OCI-LY1 (cell line): ENCODE results near the gene KIRREL3.

ENCODE experiments used
- H2AFZ ChIP-seq: fragments of 200-600 bp; sonication (generic), shearing (Covaris generic); 2 replicates; pipeline ENCODE4 v1.6.0; 2014; ENCODE audit warnings: antibody characterized with exemption, mild to moderate bottlenecking, low read length
- H3F3A ChIP-seq: fragments of 200-600 bp; sonication (generic), shearing (Covaris generic); 2 replicates; pipeline ENCODE4 v1.6.0; 2014; ENCODE audit warnings: mild to moderate bottlenecking, antibody characterized with exemption, low read length, moderate library complexity; ENCODE audit not compliant: insufficient read depth
- H3K27ac ChIP-seq: fragments of 200-600 bp; sonication (generic); 2 replicates; pipeline ENCODE4 v1.5.1; 2014; ENCODE audit warnings: low read length, mixed run types, mild to moderate bottlenecking, low read depth; ENCODE audit not compliant: poor library complexity, severe bottlenecking
- H3K27me3 ChIP-seq: fragments of 200-600 bp; sonication (generic); 2 replicates; pipeline ENCODE4 v1.6.0; 2014; ENCODE audit warnings: antibody characterized with exemption, mild to moderate bottlenecking, low read length, moderate library complexity; ENCODE audit not compliant: insufficient read depth
- H3K36me3 ChIP-seq: fragments of 200-600 bp; sonication (generic); 2 replicates; pipeline ENCODE4 v1.6.1; 2014; ENCODE audit warnings: mild to moderate bottlenecking, antibody characterized with exemption, low read length, moderate library complexity, mixed read lengths; ENCODE audit not compliant: insufficient read depth
- H3K4me1 ChIP-seq: fragments of 200-600 bp; sonication (generic); 2 replicates; pipeline ENCODE4 v1.5.1; 2014; ENCODE audit warnings: mild to moderate bottlenecking, low read length, moderate library complexity; ENCODE audit not compliant: insufficient read depth, severe bottlenecking
- H3K4me2 ChIP-seq: fragments of 200-600 bp; sonication (generic), shearing (Covaris generic); 2 replicates; pipeline ENCODE4 v1.6.1; 2014; ENCODE audit warnings: low read length
- H3K4me3 ChIP-seq: fragments of 200-600 bp; sonication (generic); 2 replicates; pipeline ENCODE4 v1.5.1; 2014; ENCODE audit warnings: low read length, low read depth, mild to moderate bottlenecking, mixed read lengths; ENCODE audit not compliant: poor library complexity, severe bottlenecking
- H3K79me2 ChIP-seq: fragments of 200-600 bp; shearing (Covaris generic); 2 replicates; pipeline ENCODE4 v1.6.1; 2016; ENCODE audit warnings: mixed run types, low read length, mixed read lengths; ENCODE audit not compliant: insufficient read depth
- H3K9ac ChIP-seq: fragments of 200-600 bp; sonication (generic), shearing (Covaris generic); 2 replicates; pipeline ENCODE4 v1.6.1; 2014; ENCODE audit warnings: mild to moderate bottlenecking, low read length, mixed read lengths
- H3K9me2 ChIP-seq: fragments of 200-600 bp; sonication (generic), shearing (Covaris generic); 2 replicates; pipeline ENCODE4 v1.6.1; 2014; ENCODE audit warnings: low read depth, mild to moderate bottlenecking, low read length, mixed read lengths
- H3K9me3 ChIP-seq: fragments of 200-600 bp; shearing (Covaris generic); 2 replicates; pipeline ENCODE4 v1.6.1; 2014; ENCODE audit warnings: low read length, mixed read lengths
- H4K20me1 ChIP-seq: fragments of 200-600 bp; sonication (generic), shearing (Covaris generic); 2 replicates; pipeline ENCODE4 v1.6.0; 2016; ENCODE audit warnings: mild to moderate bottlenecking, low read length; ENCODE audit not compliant: insufficient read depth
- CTCF ChIP-seq: fragments of 200-600 bp; sonication (generic), shearing (Covaris generic); IDR thresholded peaks from 2 replicates; pipeline ENCODE4 v1.5.1; 2017; ENCODE audit warnings: mild to moderate bottlenecking, antibody characterized with exemption, low read length, moderate library complexity, mixed read lengths
- EZH2 ChIP-seq: fragments of 200-600 bp; sonication (generic), shearing (Covaris generic); IDR thresholded peaks from 2 replicates; pipeline ENCODE4 v1.8.0; 2017; ENCODE audit warnings: borderline replicate concordance, mixed run types, mild to moderate bottlenecking, antibody characterized with exemption, low read length, moderate library complexity, mixed read lengths

KIRREL3 gene

GRCh38 chr11:126993599-126993998 lies 7.0 kb downstream of the KIRREL3 start:
- Histone ChIP-seq H3K4me3 (no peak overlapping the region), H3K9me2 (no peaks in the 10 kb centered on the region), H3K4me2 (no peak overlapping the region), H3K9me3 (no peaks in the 10 kb centered on the region), H3K79me2 (no peaks in the 10 kb centered on the region), H2AFZ (no peak overlapping the region), H3K4me1 (no peaks in the 10 kb centered on the region), H3K27ac (no peak overlapping the region), H3K9ac (no peak overlapping the region), H4K20me1 (no peaks in the 10 kb centered on the region), H3K27me3 (no peaks in the 10 kb centered on the region), H3K36me3 (no peaks in the 10 kb centered on the region), H3F3A (no peaks in the 10 kb centered on the region)
- TF ChIP-seq EZH2 (no peak), CTCF (no peak)

- H2AFZ ChIP-seq, result no peak overlapping the region
- H3K9me2 ChIP-seq, result no peaks in the 10 kb centered on the region
- H3K4me1 ChIP-seq, result no peaks in the 10 kb centered on the region
- H4K20me1 ChIP-seq, result no peaks in the 10 kb centered on the region
- H3K4me2 ChIP-seq, result no peak overlapping the region
- H3K27me3 ChIP-seq, result no peaks in the 10 kb centered on the region
- H3K27ac ChIP-seq, result no peak overlapping the region
- no peak overlapping the region for H3K9ac ChIP-seq
- no peaks in the 10 kb centered on the region for H3K36me3 ChIP-seq
- no peaks in the 10 kb centered on the region for H3K9me3 ChIP-seq
- no peaks in the 10 kb centered on the region for H3F3A ChIP-seq
- H3K79me2 ChIP-seq, result no peaks in the 10 kb centered on the region
- TF ChIP-seq CTCF (no peak), EZH2 (no peak)
- H3K4me3 ChIP-seq, result no peak overlapping the region
Measured at GRCh38 chr11:126992804-126993111, 7.8 kb downstream of the KIRREL3 start.

- H3K9me2 ChIP-seq, result no peaks in the 10 kb centered on the region
- H3K36me3 ChIP-seq, result no peaks in the 10 kb centered on the region
- no peaks in the 10 kb centered on the region for H3K27me3 ChIP-seq
- H3K79me2 ChIP-seq, result no peaks in the 10 kb centered on the region
- H3K4me1 ChIP-seq, result no peaks in the 10 kb centered on the region
- no peaks in the 10 kb centered on the region for H3K9me3 ChIP-seq
- no peak for TF ChIP-seq CTCF
- no peak for TF ChIP-seq EZH2
- no peak overlapping the region for H3K4me3 ChIP-seq
- no peaks in the 10 kb centered on the region for H4K20me1 ChIP-seq
- no peak overlapping the region for H2AFZ ChIP-seq
- H3K9ac ChIP-seq, result no peak overlapping the region
- H3F3A ChIP-seq, result no peaks in the 10 kb centered on the region
- no peak overlapping the region for H3K27ac ChIP-seq
- H3K4me2 ChIP-seq, result no peak overlapping the region
Measured at GRCh38 chr11:126992065-126992803, 8.3 kb downstream of the KIRREL3 start.
